GM19193 (cell line): ENCODE measurements around the gene GRID2.

Experiments
- POLR2A ChIP-seq: IDR thresholded peaks from 4 replicates; pipeline ENCODE4 v1.6.1; 2011; ENCODE audit not compliant: insufficient read depth, insufficient read length; ENCODE audit errors: extremely low read depth

GRID2 gene

GRCh38 chr4:93480452-93480851 lies 1176.7 kb downstream of the GRID2 start:
- no peak for TF ChIP-seq POLR2A

GRCh38 chr4:93495346-93495745 lies 1191.6 kb downstream of the GRID2 start:
- no peak for TF ChIP-seq POLR2A

GRCh38 chr4:93501244-93501643 lies 1197.5 kb downstream of the GRID2 start:
- no peak for TF ChIP-seq POLR2A

GRCh38 chr4:93501946-93502345 lies 1198.2 kb downstream of the GRID2 start:
- no peak for TF ChIP-seq POLR2A

GRCh38 chr4:93502991-93503390 lies 1199.2 kb downstream of the GRID2 start:
- no peak for TF ChIP-seq POLR2A

- no peak for TF ChIP-seq POLR2A
Measured at GRCh38 chr4:93513851-93514250, 1210.1 kb downstream of the GRID2 start.

- no peak for TF ChIP-seq POLR2A
Measured at GRCh38 chr4:93515208-93515607, 1211.4 kb downstream of the GRID2 start.

GRCh38 chr4:93529692-93530372 lies 1226.1 kb downstream of the GRID2 start:
- no peak for TF ChIP-seq POLR2A

GRCh38 chr4:93532234-93532633 lies 1228.5 kb downstream of the GRID2 start:
- TF ChIP-seq POLR2A = no peak

GRCh38 chr4:93540562-93540961 lies 1236.8 kb downstream of the GRID2 start:
- TF ChIP-seq POLR2A = no peak

- TF ChIP-seq POLR2A = no peak
Measured at GRCh38 chr4:93561842-93562241, 1258.1 kb downstream of the GRID2 start.

GRCh38 chr4:93568758-93569157 lies 1265.0 kb downstream of the GRID2 start:
- TF ChIP-seq POLR2A = no peak

GRCh38 chr4:93573285-93573684 lies 1269.5 kb downstream of the GRID2 start:
- TF ChIP-seq POLR2A = no peak

GRCh38 chr4:93578942-93579341 lies 1275.2 kb downstream of the GRID2 start:
- TF ChIP-seq POLR2A = no peak

GRCh38 chr4:93605163-93605562 lies 1301.4 kb downstream of the GRID2 start:
- TF ChIP-seq POLR2A = no peak

GRCh38 chr4:93617606-93618005 lies 1313.8 kb downstream of the GRID2 start:
- no peak for TF ChIP-seq POLR2A

GRCh38 chr4:93633721-93634120 lies 1330.0 kb downstream of the GRID2 start:
- TF ChIP-seq POLR2A = no peak
